ENCODE measurements around the gene DCDC2C. TPM values are rescaled to one million over a fixed set of nuclear protein-coding genes. Genes with fewer than 3 reads are reported as not detected.

The DCDC2C gene
- total and polyA plus RNA-seq, 10 donors: 0.03 to 0.22 TPM; not detected in 8

GRCh38 chr2:3787768-3788167 lies 84.4 kb downstream of the DCDC2C start:
- H3K4me3 ChIP-seq: no peak overlapping the region

GRCh38 chr2:3789256-3789655 lies 85.9 kb downstream of the DCDC2C start:
- peaks cover 0 to 6% (median 0%) of the 10 kb centered on the region in 8 donors for H3K9me3 ChIP-seq
- no peaks in the 10 kb centered on the region for H3K4me1 ChIP-seq
- H3K27ac ChIP-seq: no peak overlapping the region
- H3K4me3 ChIP-seq: no peak overlapping the region
- TF ChIP-seq POLR2AphosphoS5 (IDR thresholded peaks at IDR 0.05) (no peak), POLR2A (IDR thresholded peaks at IDR 0.05) (no peak)
- TF ChIP-seq, protein P1, sequence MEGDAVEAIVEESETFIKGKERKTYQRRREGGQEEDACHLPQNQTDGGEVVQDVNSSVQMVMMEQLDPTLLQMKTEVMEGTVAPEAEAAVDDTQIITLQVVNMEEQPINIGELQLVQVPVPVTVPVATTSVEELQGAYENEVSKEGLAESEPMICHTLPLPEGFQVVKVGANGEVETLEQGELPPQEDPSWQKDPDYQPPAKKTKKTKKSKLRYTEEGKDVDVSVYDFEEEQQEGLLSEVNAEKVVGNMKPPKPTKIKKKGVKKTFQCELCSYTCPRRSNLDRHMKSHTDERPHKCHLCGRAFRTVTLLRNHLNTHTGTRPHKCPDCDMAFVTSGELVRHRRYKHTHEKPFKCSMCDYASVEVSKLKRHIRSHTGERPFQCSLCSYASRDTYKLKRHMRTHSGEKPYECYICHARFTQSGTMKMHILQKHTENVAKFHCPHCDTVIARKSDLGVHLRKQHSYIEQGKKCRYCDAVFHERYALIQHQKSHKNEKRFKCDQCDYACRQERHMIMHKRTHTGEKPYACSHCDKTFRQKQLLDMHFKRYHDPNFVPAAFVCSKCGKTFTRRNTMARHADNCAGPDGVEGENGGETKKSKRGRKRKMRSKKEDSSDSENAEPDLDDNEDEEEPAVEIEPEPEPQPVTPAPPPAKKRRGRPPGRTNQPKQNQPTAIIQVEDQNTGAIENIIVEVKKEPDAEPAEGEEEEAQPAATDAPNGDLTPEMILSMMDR (IDR thresholded peaks at IDR 0.05 in 8 of 11, conservative IDR thresholded peaks at IDR 0.05 in 3 of 11): no peak
- H3K27me3 ChIP-seq (replicated peaks in 1 of 7): no peaks in the 10 kb centered on the region
- 5 to 49% (median 43%) methylated on average over 1 of the region's 1 CpG for WGBS, 5 donors
- DNase-seq: no peak
- intact Hi-C loops (cut with DNase I; ENCODE audit: low total_unique reads): no loop called here
- no peaks in the 10 kb centered on the region for H3K36me3 ChIP-seq

More at GRCh38 chr2:3787768-3788167, 84.4 kb downstream of the DCDC2C start:
- no peaks in the 10 kb centered on the region for H3K36me3 ChIP-seq
- no peak for DNase-seq
- TF ChIP-seq POLR2AphosphoS5 (IDR thresholded peaks at IDR 0.05) (no peak), POLR2A (IDR thresholded peaks at IDR 0.05) (no peak)
- TF ChIP-seq, protein P1 (IDR thresholded peaks at IDR 0.05 in 8 of 11, conservative IDR thresholded peaks at IDR 0.05 in 3 of 11): no peak
- no peaks in the 10 kb centered on the region for H3K27me3 ChIP-seq (replicated peaks in 1 of 7)
- H3K27ac ChIP-seq: no peak overlapping the region
- H3K9me3 ChIP-seq: no peaks in the 10 kb centered on the region
- intact Hi-C loops (cut with DNase I; ENCODE audit: low total_unique reads): no loop called here
- no peaks in the 10 kb centered on the region for H3K4me1 ChIP-seq

DNA sequence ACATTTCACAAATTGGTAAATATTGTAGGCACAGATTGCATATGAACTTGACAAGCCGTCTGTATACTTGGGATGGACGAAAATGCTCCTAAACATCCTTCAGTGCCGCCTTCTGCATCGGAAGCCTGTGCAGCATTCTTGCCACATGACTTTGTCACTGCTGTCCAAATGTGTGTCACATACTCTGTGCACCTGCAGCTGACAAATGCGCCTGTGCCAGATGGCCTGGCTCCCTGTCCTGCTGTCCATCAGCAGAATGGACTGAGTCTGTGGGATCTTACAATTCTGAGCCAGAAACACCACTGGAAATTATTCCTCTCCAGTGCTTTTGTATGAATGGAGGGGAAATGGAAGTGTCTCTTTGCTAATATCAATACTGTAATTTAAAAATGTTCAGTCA lies 89.9 kb downstream of the DCDC2C start:
- TF ChIP-seq, protein P1 (IDR thresholded peaks at IDR 0.05 in 8 of 11, conservative IDR thresholded peaks at IDR 0.05 in 3 of 11): no peak
- TF ChIP-seq POLR2AphosphoS5 (IDR thresholded peaks at IDR 0.05) (no peak), POLR2A (IDR thresholded peaks at IDR 0.05) (no peak)
- Histone ChIP-seq H3K4me3 (no peak overlapping the region), H3K27me3 (replicated peaks in 1 of 7) (no peaks in the 10 kb centered on the region), H3K27ac (no peak overlapping the region), H3K36me3 (no peaks in the 10 kb centered on the region), H3K4me1 (no peaks in the 10 kb centered on the region), H3K9me3 (peaks cover 0 to 6% (median 0%) of the 10 kb centered on the region in 8 donors)
- no peak for DNase-seq
- 83 to 97% (median 92%) methylated on average over 5 of the region's 5 CpGs for WGBS, 5 donors
- intact Hi-C loops (cut with DNase I; ENCODE audit: low total_unique reads): no loop called here

- intact Hi-C loops (cut with DNase I; ENCODE audit: low total_unique reads): no loop called here
- Histone ChIP-seq H3K36me3 (no peaks in the 10 kb centered on the region), H3K4me1 (peaks cover 0 to 17% (median 6%) of the 10 kb centered on the region in 6 donors), H3K9me3 (peaks cover 0 to 9% (median 0%) of the 10 kb centered on the region in 8 donors), H3K27ac (no peak overlapping the region), H3K4me3 (no peak overlapping the region), H3K27me3 (replicated peaks in 1 of 7) (no peaks in the 10 kb centered on the region)
- TF ChIP-seq POLR2A (IDR thresholded peaks at IDR 0.05) (no peak), POLR2AphosphoS5 (IDR thresholded peaks at IDR 0.05) (no peak)
- TF ChIP-seq, protein P1 (IDR thresholded peaks at IDR 0.05 in 8 of 11, conservative IDR thresholded peaks at IDR 0.05 in 3 of 11): no peak
- WGBS, 5 donors: 51 to 70% (median 66%) methylated on average over 4 of the region's 4 CpGs
- no peak for DNase-seq
These were observed 98.1 kb downstream of the DCDC2C start for GRCh38 chr2:3801506-3801905.

All from spleen (tissue), 11 donors.